HG03196 (cell line): Measurements from ENCODE around the gene EVI5L.
"Not testable (repeated sequence)": the region's sequence is repeated elsewhere in the genome, so short reads cannot be mapped to it uniquely, and the experiment has no call there.

Source experiments
- ATAC-seq: cut with Tn5 transposase; IDR thresholded peaks from one replicate; pipeline ENCODE4 v1.9.1; 2021; ENCODE audit not compliant: unreplicated experiment

The EVI5L gene

DNA sequence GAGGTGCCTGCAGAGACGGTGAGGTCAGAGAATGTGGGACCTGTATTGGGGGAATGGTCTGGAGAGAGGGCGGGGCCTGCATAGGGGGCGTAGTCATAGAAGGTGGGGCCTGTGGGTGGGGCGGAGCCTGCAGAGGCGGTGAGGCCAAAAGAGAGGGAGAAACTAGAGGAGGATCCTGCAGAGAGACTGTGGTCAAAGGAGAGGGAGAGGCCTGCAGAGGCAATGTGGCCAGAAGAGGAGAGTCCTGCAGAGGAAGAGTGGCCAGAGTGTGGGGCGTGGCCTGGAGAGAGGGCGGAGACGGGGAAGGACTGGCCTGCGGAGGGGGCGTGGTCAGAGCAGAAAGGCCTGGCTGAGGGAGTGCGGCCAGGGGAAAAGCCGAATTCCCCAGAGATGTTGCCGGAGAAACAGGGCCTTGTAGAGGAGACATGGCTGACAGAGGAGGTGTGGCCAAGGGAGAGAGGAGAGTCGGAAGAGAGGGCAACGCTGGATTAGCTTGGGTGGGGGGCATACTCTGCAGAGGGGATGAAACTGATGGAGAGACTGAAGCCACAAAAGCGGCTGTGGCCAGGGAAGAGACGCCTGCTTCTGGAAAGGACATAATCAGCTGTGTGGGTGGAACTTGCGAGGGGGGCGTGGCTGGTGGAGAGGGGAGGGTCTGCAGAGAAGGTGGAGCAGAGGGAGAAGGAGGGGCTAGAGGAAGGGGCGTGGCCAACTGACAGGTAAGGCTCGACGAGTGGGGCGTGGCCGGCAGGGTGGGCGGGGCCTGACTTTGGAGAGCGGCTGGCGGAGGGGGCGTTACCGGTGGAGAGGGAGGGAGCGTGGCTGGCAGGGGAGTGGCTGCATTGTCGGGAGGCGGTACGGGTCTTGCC is 41.7 kb downstream of the EVI5L start:
- no peak for ATAC-seq

GRCh38 chr19:7872306-7873204 is 42.5 kb downstream of the EVI5L start:
- ATAC-seq = no peak

DNA sequence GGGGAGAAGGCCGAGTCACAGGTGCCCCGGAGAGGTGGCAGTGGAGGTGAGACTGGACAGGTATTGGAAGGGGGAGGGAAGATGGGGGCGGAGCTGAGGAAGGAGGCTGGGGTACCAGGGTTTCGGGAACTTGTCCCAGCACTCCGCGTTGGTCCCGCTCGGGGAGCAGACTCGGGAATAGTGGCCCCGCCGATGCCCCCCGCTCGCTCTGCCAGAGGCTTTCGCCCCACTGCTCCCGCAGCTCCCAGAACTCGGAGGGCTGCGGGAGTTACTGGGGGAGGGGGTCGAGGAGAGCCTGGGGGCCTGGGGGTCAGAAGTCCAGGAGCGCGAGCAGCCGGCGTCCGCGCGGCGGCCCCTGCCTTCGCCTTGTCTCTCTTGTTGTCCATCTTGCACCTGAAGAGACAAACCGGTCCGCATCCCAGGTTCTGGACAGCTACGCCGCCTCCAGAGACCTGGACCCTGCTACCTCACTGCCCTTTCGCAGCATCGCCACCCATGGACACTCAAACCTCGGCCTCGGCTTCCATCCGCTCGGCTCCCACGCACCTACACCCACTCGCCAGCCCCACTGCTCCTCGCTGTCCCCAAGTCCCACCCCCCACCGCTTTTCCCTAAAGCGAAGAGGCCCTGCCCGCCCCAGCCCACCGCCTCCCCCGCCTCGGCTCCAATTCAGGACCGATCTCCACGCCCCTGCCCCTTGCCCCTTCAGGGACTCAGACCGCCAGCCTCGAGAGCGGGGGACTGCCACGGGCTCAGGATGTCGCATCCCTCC is 43.5 kb downstream of the EVI5L start:
- ATAC-seq = no peak

DNA sequence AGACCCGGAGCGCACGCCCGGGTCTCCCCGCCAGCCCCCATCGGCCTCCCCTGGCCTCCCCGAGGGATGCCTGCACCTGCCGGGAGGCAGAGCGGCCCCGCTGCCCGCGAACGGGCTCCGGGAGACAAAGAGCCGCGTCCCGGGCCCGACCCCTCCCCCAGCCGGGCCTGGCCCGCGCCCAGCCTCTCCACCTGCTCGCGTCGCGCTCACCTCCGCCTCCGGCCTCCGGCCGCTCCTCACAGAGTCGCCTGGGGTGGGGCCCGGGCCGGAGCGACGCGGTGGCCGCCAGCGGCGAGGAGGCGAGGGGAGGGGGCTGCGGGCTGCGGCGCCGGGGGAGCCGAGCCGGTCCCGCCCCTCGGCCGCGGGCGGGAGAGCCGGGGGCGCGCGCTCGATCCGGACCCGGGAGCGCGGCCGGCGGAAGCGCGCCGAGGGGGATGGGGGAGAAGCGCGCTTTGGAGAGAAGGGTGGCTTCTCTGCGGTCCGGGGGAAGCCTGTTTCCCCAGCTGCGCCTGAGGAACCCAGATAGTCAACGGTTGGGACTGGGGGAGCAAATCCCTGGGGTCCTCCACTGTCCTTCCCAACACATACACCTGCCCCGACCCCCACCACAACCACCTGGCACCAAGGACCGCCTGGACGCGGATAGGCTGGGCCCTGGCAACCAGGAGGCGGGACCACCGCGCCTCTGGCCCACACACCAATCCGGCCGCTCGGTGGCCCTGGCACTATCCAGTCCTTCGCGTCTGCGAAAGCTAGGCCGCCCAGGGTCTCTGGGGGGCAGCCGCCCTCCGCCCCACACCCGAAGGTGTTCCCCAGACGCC is 44.3 kb downstream of the EVI5L start, which contains the start of gene PRR36:
Gene PRR36, minus strand, starts transcription at position 315 of the 821 bp plus-strand sequence. CDS start 701 bp downstream, outside the sequence.
- no peak for ATAC-seq

GRCh38 chr19:7874897-7875273 is 44.9 kb downstream of the EVI5L start:
- no peak for ATAC-seq

- ATAC-seq = no peak
These were observed 47.3 kb downstream of the EVI5L start for GRCh38 chr19:7877249-7877836.

GRCh38 chr19:7879111-7879807 is 49.2 kb downstream of the EVI5L start:
- no peak for ATAC-seq

- no peak for ATAC-seq
These were observed 49.8 kb downstream of the EVI5L start for GRCh38 chr19:7879836-7880235.

DNA sequence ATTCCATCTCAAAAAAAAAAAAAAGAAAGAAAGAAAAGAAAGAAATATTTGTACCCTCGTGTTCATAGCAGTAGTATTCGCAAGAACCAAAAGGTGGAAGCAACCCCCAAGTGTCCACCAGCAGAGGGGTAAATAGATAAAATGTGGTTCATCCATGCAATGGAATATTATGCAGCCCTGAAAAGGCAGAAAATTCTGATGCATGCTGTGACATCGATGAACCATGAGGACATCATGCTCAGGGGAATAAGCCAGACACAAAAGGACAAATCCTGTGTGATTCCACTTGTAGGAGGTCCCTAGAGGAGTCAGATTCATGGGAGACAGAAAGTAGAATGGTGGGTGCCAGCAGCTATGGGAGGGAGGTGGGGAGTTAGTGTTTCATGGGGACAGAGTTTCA is 51.9 kb downstream of the EVI5L start:
- ATAC-seq = no peak

DNA sequence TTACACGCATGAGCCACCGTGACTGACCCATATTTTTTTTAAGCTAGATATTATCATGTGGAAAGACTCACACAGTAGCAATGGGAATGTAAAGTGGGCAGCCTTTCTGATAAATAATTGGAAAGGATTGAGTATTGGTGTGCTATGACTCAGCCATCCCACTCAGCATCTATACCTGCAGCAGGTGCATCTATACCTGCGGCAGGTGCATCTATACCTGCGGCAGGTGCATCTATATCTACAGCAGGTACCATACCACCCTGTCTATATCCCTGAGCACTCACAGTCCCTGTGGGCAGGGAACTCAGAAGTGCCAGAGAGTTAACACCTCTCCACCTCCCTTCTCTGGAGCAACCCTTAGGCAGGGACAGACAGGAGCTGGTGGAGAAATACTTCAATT is 53.1 kb downstream of the EVI5L start:
- ATAC-seq = no peak

DNA sequence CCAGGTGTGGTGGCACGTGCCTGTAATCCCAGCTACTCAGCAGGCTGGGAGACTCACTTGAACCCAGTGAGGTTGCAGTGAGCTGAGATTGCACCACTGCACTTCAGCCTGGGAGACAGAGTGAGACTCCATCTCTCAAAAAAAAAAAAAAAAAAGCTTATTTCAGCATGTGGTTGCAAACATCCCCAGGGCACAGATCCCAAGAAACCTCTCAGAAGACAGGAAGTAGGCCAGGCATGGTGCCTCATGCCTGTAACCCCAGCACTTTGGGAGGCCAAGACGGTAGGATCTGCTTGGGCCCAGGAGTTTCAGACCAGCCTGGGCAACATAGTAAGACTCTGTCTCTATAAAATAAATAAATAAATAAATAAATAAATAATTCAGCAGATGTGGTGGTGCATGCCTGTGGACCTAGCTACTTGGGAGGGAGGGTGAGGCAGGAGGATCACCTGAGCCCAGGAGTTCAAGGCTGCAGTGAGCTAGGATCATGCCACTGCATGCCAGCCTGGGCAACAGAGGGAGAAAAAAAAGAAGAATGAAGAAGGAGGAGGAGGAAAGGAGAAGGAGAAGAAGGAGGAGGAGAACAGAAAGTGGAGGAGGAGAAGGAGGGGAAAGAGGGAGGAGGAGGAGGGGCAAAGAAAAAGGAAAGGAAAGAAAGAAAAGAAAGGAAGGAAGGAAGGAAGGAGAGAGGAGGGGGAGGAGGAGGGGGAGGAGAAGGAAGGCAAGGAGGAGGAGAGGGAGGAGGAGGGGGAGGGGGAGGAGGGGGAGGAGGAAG is 54.0 kb downstream of the EVI5L start:
- no peak for ATAC-seq

- no peak for ATAC-seq
These were observed 55.8 kb downstream of the EVI5L start for GRCh38 chr19:7885818-7886217.

DNA sequence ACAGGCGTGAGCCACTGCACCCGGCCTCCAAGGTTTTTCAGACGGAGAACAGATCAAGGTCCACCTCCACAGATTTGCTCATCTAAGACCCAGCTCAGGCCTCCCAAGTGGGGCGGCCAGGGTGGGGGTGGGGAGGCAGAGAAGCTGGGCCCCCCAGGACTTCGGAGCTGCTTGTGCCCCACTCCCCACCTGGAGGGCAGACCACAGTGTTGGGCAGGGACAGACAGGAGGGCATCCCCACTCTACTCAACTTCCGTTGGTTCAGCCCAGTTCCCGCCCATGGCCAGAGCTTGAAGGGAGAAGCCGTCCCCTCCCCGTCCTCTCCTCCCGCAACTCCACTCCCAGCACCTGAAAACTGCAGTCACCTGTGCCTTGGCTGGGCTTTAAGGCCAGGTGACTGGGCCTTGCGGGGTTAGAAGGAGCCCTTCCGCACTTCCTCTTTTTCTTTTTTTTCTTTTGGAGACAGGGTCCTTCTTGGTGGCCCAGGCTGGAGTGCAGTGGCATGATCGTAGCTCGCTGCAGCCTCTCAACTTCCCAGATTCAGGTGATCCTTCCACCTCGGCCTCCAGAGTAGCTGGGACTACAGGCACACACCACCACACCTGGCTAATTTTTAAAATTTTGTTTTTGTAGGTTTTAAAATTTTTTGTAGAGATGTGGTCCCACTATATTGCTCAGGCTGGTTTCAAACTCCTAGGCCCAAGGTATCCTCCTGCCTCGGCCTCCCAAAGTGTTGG is 57.6 kb downstream of the EVI5L start:
- no peak for ATAC-seq

GRCh38 chr19:7888145-7888825 is 58.3 kb downstream of the EVI5L start, which contains the start of gene LRRC8E:
TSS of gene LRRC8E (plus strand) at chr19:7888510. CDS start at chr19:7895604, 7,094 bp downstream.
- ATAC-seq = no peak

- ATAC-seq = no peak
These were observed 58.8 kb downstream of the EVI5L start for GRCh38 chr19:7888826-7889217.

DNA sequence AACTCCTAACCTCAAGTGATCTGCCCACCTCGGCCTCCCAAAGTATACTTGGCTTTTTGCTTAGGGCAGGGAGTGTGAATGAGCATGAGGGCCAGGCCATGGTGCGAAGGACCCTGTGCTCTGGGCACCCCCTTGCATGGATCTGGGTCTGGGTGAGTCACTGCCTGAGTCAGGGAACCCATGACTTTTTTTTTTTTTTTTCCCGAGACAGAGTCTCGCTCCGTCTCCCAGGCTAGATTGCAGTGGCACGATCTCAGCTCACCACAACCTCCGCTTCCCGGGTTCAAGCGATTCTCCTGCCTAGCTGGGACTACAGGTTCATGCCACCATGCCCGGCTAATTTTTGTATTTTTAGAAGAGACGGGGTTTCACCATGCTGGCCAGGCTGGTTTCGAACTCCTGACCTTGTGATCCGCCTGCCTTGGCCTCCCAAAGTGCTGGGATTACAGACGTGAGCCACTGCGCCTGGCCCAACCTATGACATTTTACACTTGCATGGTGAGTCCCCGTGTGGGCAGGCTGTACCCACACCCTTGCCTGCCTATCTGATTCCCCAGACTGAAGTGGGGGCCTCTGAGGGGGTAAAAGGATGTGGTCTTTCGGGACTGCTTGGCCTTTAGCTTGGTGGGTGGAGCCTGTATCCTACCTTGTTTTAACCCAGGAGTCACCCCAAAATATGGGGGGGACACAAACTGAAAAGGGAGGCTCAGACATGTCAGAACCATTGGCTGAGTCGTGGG is 63.5 kb downstream of the EVI5L start:
- not testable (repeated sequence) for ATAC-seq
